ENCODE measurements around the gene IQCN.

GRCh38 chr19:18261474-18261873 lies 12.8 kb downstream of the IQCN start:
- TF ChIP-seq CTCF (conservative IDR thresholded peaks at IDR 0.05; ENCODE audit: low read depth, low read length) (no peak), MXI1 (IDR thresholded peaks at IDR 0.05; ENCODE audit: borderline replicate concordance, low read depth, low read length) (no peak), POLR2A (IDR thresholded peaks at IDR 0.05; ENCODE audit: low read depth, low read length) (no peak), MAFK (IDR thresholded peaks at IDR 0.05; ENCODE audit: low read depth, low read length) (no peak), RAD21 (IDR thresholded peaks at IDR 0.05; ENCODE audit: low read length) (no peak), RCOR1 (IDR thresholded peaks at IDR 0.05; ENCODE audit: insufficient replicate concordance, low read length) (no peak), NFE2L2 (IDR thresholded peaks at IDR 0.05; ENCODE audit: low read depth, low read length) (no peak), ELK1 (IDR thresholded peaks at IDR 0.05; ENCODE audit: borderline replicate concordance, low read depth, low read length) (no peak), USF2 (IDR thresholded peaks at IDR 0.05; ENCODE audit: low read depth, low read length) (no peak), SMC3 (IDR thresholded peaks at IDR 0.05; ENCODE audit: low read depth, low read length) (no peak)

Measured in IMR-90 (cell line).